NCI-H82 treated with DMSO at 0.1 percent for 48 hours (cell line): ENCODE measurements around the gene FBXL17.
A peak's percentile ranks its signal among the peaks of the same experiment; 100 is the strongest.
"Not testable (repeated sequence)": the region's sequence is repeated elsewhere in the genome, so short reads cannot be mapped to it uniquely, and the experiment has no call there.

Source experiments
- DNase-seq: peaks from one replicate; lab custom pipeline; 2025; ENCODE audit not compliant: unreplicated experiment; lab: John Stamatoyannopoulos, UW

The FBXL17 gene

GRCh38 chr5:108381954-108382783, at the start of gene FBXL17:
Gene FBXL17, minus strand, starts transcription at chr5:108382098.
- peak; percentile 59 for DNase-seq

GRCh38 chr5:108430931-108431608, 49.2 kb upstream of the FBXL17 start:
- DNase-seq = no peak

- no peak for DNase-seq
These were observed 39.8 kb upstream of the FBXL17 start for GRCh38 chr5:108421713-108422112.

GRCh38 chr5:108420755-108421154, 38.9 kb upstream of the FBXL17 start:
- DNase-seq = no peak

- DNase-seq = no peak
These were observed 38.3 kb upstream of the FBXL17 start for GRCh38 chr5:108420158-108420557.

GRCh38 chr5:108418197-108418596, 36.3 kb upstream of the FBXL17 start:
- no peak for DNase-seq

GRCh38 chr5:108417166-108417670, 35.3 kb upstream of the FBXL17 start:
- DNase-seq = no peak

- no peak for DNase-seq
These were observed 33.8 kb upstream of the FBXL17 start for GRCh38 chr5:108415726-108416125.

- DNase-seq = no peak
These were observed 27.9 kb upstream of the FBXL17 start for GRCh38 chr5:108409786-108410185.

GRCh38 chr5:108405201-108405600, 23.3 kb upstream of the FBXL17 start:
- DNase-seq = not testable (repeated sequence)

GRCh38 chr5:108398964-108399363, 17.1 kb upstream of the FBXL17 start:
- DNase-seq = no peak

GRCh38 chr5:108396837-108397236, 14.9 kb upstream of the FBXL17 start:
- not testable (repeated sequence) for DNase-seq

GRCh38 chr5:108387758-108388157, 5.9 kb upstream of the FBXL17 start:
- no peak for DNase-seq

- no peak for DNase-seq
These were observed 4.6 kb upstream of the FBXL17 start for GRCh38 chr5:108386345-108387061.

- DNase-seq = no peak
These were observed 2.8 kb upstream of the FBXL17 start for GRCh38 chr5:108384741-108385140.

GRCh38 chr5:108382784-108383330, 959 bp upstream of the FBXL17 start:
- no peak for DNase-seq

GRCh38 chr5:108381350-108381953, 446 bp downstream of the FBXL17 start:
- no peak for DNase-seq

GRCh38 chr5:108380531-108381349, 1.2 kb downstream of the FBXL17 start:
- no peak for DNase-seq

- no peak for DNase-seq
These were observed 2.0 kb downstream of the FBXL17 start for GRCh38 chr5:108379722-108380530.
